C4-2B (cell line): ENCODE measurements around the gene TOR2A.

Experiments
- ZFX ChIP-seq: fragments of 450-650 bp; IDR thresholded peaks from 2 replicates; pipeline ENCODE4 v1.6.1; 2017
- TF ChIP-seq, protein P1 (sequence below): fragments of 450-650 bp; conservative IDR thresholded peaks from 2 replicates; pipeline ENCODE4 v1.5.1; 2017; ENCODE audit warnings: mild to moderate bottlenecking

DNA sequence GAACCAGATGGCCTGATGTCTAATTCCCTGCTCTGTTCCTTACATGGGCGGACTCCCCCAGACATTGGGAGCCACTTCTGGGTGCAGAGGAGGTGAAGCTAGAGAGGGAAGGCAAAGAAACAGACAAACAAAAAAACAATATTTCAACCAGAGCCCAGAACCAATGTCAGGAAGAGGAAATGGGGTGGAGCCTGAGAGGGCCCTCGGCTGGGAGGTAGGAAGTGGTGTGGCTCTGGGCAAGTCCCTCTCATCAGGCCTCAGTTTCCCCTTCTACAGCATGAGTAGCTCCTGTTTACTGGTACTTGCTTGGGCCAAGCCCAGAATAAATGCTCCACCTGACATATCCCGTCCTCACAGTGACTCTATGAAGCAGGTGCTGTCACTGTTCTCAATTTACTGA is 32.3 kb upstream of the TOR2A start:
- TF ChIP-seq, protein P1, sequence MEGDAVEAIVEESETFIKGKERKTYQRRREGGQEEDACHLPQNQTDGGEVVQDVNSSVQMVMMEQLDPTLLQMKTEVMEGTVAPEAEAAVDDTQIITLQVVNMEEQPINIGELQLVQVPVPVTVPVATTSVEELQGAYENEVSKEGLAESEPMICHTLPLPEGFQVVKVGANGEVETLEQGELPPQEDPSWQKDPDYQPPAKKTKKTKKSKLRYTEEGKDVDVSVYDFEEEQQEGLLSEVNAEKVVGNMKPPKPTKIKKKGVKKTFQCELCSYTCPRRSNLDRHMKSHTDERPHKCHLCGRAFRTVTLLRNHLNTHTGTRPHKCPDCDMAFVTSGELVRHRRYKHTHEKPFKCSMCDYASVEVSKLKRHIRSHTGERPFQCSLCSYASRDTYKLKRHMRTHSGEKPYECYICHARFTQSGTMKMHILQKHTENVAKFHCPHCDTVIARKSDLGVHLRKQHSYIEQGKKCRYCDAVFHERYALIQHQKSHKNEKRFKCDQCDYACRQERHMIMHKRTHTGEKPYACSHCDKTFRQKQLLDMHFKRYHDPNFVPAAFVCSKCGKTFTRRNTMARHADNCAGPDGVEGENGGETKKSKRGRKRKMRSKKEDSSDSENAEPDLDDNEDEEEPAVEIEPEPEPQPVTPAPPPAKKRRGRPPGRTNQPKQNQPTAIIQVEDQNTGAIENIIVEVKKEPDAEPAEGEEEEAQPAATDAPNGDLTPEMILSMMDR: no peak
- TF ChIP-seq ZFX: no peak
